Measurements from ENCODE around the gene MPPE1.
"Not testable (repeated sequence)": the region's sequence is repeated elsewhere in the genome, so short reads cannot be mapped to it uniquely, and the experiment has no call there.

The MPPE1 gene

GRCh38 chr18:11908182-11909060 is at the start of gene MPPE1:
TSS of gene MPPE1 (minus strand) at chr18:11908317. CDS start at chr18:11897264, 11,053 bp downstream.
- DNase-seq = peak; percentile 85 to 94 (median 92)

GRCh38 chr18:11957636-11958035 is 49.5 kb upstream of the MPPE1 start:
- DNase-seq = no peak

GRCh38 chr18:11956371-11957308 is 48.5 kb upstream of the MPPE1 start:
- no peak for DNase-seq

- no peak for DNase-seq
Measured at GRCh38 chr18:11955239-11956029, 47.3 kb upstream of the MPPE1 start.

GRCh38 chr18:11953113-11953512 is 45.0 kb upstream of the MPPE1 start:
- DNase-seq = no peak

GRCh38 chr18:11951390-11951851 is 43.3 kb upstream of the MPPE1 start:
- DNase-seq = peak in 1 of 3 experiments; percentile 13

GRCh38 chr18:11950824-11951223 is 42.7 kb upstream of the MPPE1 start:
- peak in 2 of 3 experiments; percentile 8 to 9 for DNase-seq

- DNase-seq = no peak
Measured at GRCh38 chr18:11948852-11949523, 40.9 kb upstream of the MPPE1 start.

- DNase-seq = peak in 1 of 3 experiments; percentile 36
Measured at GRCh38 chr18:11947214-11948191, 39.4 kb upstream of the MPPE1 start.

GRCh38 chr18:11946756-11947155 is 38.6 kb upstream of the MPPE1 start:
- DNase-seq = no peak

- not testable (repeated sequence) for DNase-seq
Measured at GRCh38 chr18:11945834-11946659, 37.9 kb upstream of the MPPE1 start.

GRCh38 chr18:11944786-11945185 is 36.7 kb upstream of the MPPE1 start:
- DNase-seq = no peak

GRCh38 chr18:11944252-11944651 is 36.1 kb upstream of the MPPE1 start:
- no peak for DNase-seq

- no peak for DNase-seq
Measured at GRCh38 chr18:11943551-11943950, 35.4 kb upstream of the MPPE1 start.

GRCh38 chr18:11940956-11941355 is 32.8 kb upstream of the MPPE1 start:
- DNase-seq = no peak

- DNase-seq = peak; percentile 45 to 84 (median 66)
Measured at GRCh38 chr18:11937874-11938478, 29.9 kb upstream of the MPPE1 start.

GRCh38 chr18:11932393-11932792 is 24.3 kb upstream of the MPPE1 start:
- DNase-seq = no peak

GRCh38 chr18:11927497-11927896 is 19.4 kb upstream of the MPPE1 start:
- no peak for DNase-seq

- DNase-seq = no peak
Measured at GRCh38 chr18:11925800-11926481, 17.8 kb upstream of the MPPE1 start.

All from NCI-H1417 (cell line).